Uterus (tissue), 2 donors: ENCODE data around the gene ESR2.

Experiments used
- CTCF ChIP-seq, 4 experiments: fragments of 200-600 bp in 2 of 4; fragments of 450-650 bp in 2 of 4; sonication (generic) in 2 of 4; IDR thresholded peaks; one replicate each; pipeline ENCODE4 v1.5.1; 2016 to 2019; ENCODE audit warnings: antibody characterized with exemption in 4 of 4, mild to moderate bottlenecking in 2 of 4, moderate library complexity in 1 of 4
- POLR2A ChIP-seq, 2 donors: fragments of 450-650 bp; IDR thresholded peaks; one replicate each; pipeline ENCODE4 v1.6.1; 2016; ENCODE audit warnings: antibody characterized with exemption in 2 of 2, mild to moderate bottlenecking in 1 of 2, moderate library complexity in 1 of 2

GRCh38 chr14:64253672-64254071 lies 40.5 kb downstream of the ESR2 start:
- TF ChIP-seq CTCF (IDR thresholded peaks at IDR 0.05) (no peak), POLR2A (IDR thresholded peaks at IDR 0.05) (no peak)
